Left renal pelvis (tissue), 4 donors: ENCODE results near the gene SMIM13. TPM values are rescaled to one million over a fixed set of nuclear protein-coding genes. Genes with fewer than 3 reads are reported as not detected.

Source experiments
- DNase-seq, 4 donors: peaks; one replicate each; pipeline ENCODE4 v3.0.0-alpha.2; 2013; ENCODE audit warnings: low read depth in 4 of 4, low spot score in 3 of 4
- polyA plus RNA-seq, 4 donors: library from polyadenylated mRNA; unstranded; fragments of 120-200 nt; gene quantifications; one replicate each; pipeline ENCODE4 v1.2.1, GENCODE V29; 2013; ENCODE audit not compliant: insufficient read length in 4 of 4

SMIM13 gene
- 10 to 100 TPM; 16.6 to 21.6 (median 18.8) TPM for polyA plus RNA-seq

GRCh38 chr6:11093626-11094410, at the start of gene SMIM13:
Gene SMIM13 (plus strand): TSS chr6:11093834. CDS start chr6:11094314, 480 bp downstream.
- peak; percentile 92 to 96 (median 93) for DNase-seq

GRCh38 chr6:11043961-11044711, 49.5 kb upstream of the SMIM13 start, which contains the start of gene ELOVL2:
Gene ELOVL2 (minus strand): TSS chr6:11044305. CDS start chr6:11044230, 75 bp downstream.
- peak in 2 of 4 donors; percentile 29 to 39 for DNase-seq

GRCh38 chr6:11044712-11045167, 48.9 kb upstream of the SMIM13 start:
- DNase-seq = no peak

GRCh38 chr6:11050731-11051130, 42.9 kb upstream of the SMIM13 start:
- no peak for DNase-seq

DNA sequence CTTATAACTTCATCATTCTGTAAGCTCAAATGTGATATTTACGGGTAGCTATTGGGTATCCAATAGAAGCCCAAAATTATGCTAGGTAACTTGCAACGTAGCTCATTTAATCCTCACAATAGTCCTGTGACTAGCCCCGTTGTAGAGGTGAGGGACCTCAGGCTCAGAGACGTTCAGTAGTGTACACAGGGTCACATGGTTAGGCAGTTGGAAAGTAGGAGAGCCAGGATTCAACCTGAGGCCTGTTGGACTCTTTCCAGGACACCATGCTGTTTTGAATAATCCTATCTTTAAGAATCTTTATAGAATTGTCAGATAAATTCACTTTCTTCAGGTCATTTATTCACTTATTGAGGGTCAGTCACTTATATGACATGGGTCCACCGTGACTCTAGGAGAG, 40.3 kb upstream of the SMIM13 start:
- DNase-seq = no peak

GRCh38 chr6:11054722-11055121, 38.9 kb upstream of the SMIM13 start:
- DNase-seq = no peak

DNA sequence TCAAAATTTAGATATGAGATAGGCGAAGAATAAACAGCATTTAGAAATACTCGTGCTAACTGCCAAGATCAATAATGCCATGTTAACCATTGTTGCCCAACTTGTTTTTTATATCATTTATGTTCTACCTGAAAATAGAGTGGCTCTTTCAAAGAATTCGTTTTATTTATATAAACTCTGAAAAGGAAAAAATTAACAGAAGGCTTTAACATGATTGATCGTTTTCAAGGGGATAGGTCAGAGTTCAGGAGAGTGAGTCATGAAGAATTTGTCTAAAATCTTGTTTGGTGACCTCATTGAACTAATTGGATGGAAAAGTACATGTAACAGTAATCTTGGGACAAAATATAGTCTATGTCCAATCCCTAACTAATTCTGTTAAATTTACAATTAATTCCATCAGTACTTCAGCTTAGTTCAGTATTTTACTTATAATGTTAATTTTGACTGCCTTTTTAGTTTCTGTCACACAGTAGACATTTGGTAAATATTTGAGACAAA, 38.5 kb upstream of the SMIM13 start:
- DNase-seq = no peak

DNA sequence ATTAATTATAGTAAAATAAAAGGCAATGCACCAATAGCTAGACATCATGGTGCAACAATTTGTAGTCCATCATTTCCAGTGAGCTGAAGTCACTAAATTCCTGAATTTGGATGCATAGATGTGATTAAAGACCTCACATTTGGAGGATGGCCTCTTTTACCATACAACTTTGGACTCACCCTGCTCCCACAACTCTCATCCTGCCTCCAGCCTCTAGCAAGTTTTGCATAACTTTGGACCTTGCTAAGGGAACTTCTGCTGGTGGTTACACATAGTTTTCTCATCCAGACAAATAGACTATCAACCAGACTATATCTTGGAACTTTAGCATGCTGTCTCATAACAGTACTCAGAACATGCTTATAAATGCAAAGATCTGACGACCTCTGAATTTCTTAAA, 36.8 kb upstream of the SMIM13 start:
- DNase-seq = no peak

DNA sequence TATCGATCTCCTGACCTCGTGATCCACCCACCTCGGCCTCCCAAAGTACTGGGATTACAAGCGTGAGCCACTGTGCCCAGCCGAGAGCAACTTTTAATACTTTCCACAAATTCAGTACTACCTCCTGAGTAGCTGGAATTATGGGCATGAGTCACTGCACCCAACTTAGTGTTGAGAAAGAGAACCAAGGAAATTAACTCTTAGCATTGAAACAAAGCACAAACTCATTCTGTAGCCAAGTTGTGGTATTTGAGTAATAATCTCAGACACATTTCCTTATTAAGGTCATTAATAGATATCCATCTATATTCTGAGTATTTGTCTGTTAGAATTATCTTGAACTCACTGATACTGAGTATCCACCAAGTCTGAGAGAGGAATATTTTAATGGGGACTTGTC, 35.2 kb upstream of the SMIM13 start:
- no peak for DNase-seq

- no peak for DNase-seq
Measured at GRCh38 chr6:11062083-11062482, 31.6 kb upstream of the SMIM13 start.

- DNase-seq = no peak
Measured at GRCh38 chr6:11062715-11063114, 30.9 kb upstream of the SMIM13 start.

- no peak for DNase-seq
Measured at GRCh38 chr6:11064836-11065235, 28.8 kb upstream of the SMIM13 start.

GRCh38 chr6:11065436-11066202, 28.0 kb upstream of the SMIM13 start:
- no peak for DNase-seq

GRCh38 chr6:11066505-11067347, 26.9 kb upstream of the SMIM13 start:
- DNase-seq = no peak

DNA sequence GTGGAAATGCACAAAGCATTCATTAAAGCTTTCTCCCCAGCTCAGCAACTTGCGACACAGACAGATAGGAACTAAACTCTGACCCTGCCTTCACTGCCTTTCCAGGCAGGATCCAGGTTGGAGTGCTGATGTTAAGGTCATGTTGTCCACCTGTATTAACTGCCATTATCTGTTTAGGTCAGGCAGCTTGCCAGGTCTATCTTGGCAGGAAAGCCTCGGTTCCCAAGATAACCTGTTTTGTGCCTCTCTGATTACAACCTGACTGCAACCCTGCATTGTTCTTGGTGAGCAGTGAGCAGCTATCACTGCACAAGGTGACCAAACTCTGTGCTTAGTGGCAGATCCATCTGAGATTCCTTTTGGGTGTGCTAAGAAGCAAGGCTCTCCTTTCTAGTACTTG, 26.3 kb upstream of the SMIM13 start:
- DNase-seq = no peak

GRCh38 chr6:11069760-11070159, 23.9 kb upstream of the SMIM13 start:
- no peak for DNase-seq

- DNase-seq = no peak
Measured at GRCh38 chr6:11072101-11072500, 21.5 kb upstream of the SMIM13 start.

DNA sequence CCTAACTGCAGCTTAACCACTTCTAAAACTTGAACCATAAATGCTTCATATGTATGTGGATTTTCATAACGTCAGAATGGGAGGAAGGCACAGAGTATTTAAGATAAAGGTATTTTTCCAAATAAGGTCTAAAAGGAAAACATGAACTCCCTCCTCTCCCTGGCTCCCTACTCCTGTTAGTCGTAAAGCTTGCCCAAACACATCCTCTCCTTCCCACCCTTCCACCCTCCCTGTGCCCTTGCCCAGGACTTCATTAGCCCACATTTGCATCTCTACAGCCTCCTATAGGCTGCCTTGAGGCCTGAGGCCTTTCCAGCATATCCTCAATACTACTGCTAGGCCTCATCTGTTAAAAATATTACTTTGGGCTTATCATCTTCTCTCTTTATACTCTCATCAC, 17.1 kb upstream of the SMIM13 start:
- no peak for DNase-seq

- DNase-seq = no peak
Measured at GRCh38 chr6:11078266-11078665, 15.4 kb upstream of the SMIM13 start.

DNA sequence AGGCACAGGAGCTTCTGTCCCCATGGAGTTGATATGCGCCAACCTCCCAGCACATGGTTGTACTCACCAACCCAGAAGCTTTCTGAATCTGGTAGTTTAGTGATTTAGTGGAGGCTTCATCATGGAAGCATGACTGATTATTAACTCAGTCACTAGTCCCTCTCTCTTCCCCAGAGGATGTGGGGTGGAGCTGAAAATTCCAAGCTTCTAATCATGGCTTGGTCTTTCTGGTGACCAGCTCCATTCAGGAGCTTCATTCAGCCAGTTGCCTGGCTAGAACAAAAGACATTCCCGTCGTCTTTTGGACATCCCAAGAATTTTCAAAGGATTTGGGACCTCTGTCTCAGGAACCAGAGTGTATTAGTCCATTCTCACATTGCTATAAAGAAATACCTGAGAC, 13.3 kb upstream of the SMIM13 start:
- no peak for DNase-seq
